Measurements from ENCODE around the gene PRKCE.

GRCh38 chr2:45837812-45838341 is 186.4 kb downstream of the PRKCE start:
- TF ChIP-seq CTCF (IDR thresholded peaks at IDR 0.05) = no peak
- no peak for TF ChIP-seq POLR2A (IDR thresholded peaks at IDR 0.05)
